HG02798 (cell line): ENCODE measurements around the gene LMTK2.
"Not testable (repeated sequence)": the region's sequence is repeated elsewhere in the genome, so short reads cannot be mapped to it uniquely, and the experiment has no call there.

ENCODE experiments used
- ATAC-seq: cut with Tn5 transposase; IDR thresholded peaks from one replicate; pipeline ENCODE4 v1.9.1; 2021; ENCODE audit warnings: mild to moderate bottlenecking; ENCODE audit not compliant: unreplicated experiment, poor library complexity

LMTK2 gene

DNA sequence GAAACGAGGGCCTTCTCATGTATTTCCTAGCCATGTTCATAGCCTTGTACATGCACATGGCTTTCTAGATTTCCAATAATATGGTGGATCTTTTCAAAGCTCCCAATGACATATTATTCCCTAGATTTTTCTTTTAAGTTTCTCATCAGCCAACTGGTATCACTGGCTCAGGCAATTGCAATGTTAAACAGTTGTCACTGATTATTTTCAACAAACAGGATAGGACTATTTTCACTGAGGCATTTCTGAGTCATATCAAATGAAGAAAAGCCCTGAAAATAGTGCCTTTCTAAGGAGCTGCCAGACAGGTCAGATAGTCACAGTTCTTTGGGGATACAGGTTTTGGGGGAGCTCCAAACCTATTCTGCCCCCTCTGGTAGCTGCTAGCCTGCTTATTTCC is 4.5 kb upstream of the LMTK2 start:
- ATAC-seq, result no peak

DNA sequence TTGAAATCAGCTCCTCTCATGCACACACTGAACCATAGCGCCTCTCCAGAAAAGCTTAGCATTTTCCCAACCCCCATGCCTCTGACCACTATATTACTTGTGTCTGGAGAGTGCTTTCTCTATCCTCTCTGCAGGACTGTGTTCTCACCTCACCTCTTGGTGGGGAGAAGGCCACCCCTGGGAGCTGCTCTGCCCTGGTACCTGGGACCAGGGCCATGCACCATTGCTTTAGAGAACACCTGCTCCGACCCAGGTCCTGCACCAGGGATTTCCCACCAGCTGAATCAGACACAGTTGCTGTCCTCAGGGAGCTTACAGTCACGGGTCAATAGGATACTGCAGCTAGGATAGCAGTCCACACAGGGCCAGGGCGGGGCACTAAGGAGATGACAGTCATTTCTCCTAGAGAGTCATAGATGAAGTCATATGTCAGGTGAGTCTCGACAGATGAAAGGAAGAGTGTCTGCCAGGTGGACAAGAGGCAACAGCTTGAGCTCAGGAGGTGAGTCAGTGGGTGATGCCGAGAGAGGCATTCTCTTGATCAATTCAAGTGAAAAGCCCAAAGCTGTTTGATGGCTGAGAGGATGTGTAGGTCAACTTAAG is 619 bp upstream of the LMTK2 start:
- no peak for ATAC-seq

DNA sequence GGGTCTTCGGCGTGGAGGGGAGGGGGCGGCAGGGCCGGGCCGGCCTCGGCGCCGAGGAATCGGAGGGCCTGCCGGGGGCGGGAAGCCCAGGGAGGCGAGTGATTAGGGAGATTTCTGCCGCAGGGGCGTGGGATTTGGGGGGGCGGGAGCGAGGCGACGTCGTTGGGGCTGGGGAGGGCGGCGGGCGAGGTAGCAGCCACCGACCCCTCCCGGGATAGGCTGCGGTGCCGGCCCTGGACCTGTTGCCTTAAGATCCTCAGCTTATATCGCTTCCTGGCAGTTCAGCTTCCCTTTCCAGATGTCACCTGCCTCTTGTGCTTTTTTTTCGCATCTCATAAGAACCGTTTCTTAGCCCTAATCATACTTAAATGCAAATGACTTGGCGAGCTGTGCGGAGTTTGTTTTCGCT is 655 bp downstream of the LMTK2 start:
- peak; percentile 1 for ATAC-seq

DNA sequence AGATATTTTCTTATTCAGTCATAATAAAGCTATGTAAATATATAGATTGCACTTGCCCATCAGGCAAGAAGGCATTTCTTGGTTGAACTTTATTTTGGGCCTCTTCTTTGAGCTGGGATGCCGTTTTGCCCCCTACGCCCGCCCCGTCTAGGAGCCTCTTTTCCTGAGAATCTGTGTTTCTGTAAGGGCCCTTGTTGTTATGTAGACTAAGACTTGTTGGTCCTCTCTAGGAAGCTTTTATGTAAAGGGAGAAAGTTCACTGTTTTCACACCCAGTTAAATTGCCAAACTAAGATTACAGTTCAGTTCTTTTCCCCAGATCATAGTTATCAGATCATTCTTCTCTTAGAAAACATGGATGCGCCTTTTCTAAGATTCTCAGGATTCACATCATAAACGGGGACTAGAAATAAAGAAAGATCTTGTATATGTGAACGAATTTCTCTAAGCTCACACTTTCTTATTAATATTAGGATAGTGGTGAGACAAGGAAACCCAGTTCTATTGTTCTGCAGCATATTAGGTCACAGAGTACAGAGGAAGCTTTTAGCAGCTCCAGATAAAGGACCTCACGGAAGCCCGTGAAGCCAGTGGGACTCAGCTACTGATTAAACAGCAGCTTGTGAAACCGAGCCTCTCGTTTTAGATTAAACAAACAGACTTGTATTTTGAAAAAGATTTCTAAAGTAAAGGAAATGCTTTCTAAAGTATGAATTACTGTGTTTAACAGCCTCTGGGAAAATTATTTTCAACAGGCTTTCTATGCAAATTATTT is 3.8 kb downstream of the LMTK2 start:
- ATAC-seq, result no peak

DNA sequence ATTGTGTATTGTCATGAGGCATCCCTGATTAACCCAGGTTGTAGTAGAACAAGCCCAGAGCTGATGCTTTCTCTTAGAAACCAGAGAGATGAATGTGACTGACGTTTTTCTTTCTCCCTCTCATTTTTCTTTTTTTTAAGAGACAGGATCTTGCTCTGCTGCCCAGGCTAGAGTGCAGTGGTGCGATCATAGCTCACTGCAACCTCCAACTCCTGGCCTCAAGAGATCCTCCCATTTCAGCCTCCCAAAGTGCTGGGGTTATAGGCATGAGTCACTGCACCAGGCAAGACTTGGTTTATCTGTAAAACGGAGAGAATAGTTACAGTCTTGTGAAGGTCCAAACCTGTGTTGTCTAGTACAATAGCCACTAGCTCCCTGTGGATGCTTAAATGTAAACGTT is 5.4 kb downstream of the LMTK2 start:
- ATAC-seq, result no peak

DNA sequence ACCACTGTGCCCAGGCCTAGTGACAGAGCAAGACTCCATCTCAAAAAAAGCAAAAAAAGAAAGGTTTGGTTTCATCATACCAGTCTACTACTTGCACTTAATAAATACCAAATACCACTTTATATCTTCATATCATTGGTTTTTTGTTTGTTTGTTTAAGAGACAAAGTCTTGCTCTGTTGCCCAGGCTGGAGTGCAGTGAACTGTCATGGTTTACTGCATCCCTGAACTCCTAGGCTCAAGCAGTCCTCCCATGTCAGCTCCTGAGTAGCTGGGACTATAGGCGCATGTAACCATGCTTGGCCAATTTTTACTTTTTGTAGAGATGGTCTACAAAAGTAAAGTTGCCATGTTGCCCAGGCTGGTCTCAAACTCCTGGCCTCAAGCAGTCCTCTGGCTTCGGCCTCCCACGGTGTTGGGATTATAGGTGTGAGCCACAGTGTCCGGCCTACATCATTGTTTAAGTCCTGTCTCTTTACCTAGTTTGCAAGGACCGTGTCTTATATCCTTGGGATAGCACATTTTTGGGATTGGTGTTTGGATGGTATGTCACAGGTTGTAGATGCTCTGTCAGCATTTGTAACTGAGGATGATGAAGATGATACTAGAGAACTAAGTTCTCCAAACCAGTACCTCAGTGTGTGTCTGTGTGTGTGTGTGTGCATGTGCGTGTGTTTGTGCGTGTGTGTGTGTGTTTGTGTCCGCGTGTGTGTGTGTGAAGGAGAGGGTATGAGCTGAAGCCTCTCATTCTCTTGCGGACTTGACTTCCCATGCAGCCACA is 9.3 kb downstream of the LMTK2 start:
- no peak for ATAC-seq

DNA sequence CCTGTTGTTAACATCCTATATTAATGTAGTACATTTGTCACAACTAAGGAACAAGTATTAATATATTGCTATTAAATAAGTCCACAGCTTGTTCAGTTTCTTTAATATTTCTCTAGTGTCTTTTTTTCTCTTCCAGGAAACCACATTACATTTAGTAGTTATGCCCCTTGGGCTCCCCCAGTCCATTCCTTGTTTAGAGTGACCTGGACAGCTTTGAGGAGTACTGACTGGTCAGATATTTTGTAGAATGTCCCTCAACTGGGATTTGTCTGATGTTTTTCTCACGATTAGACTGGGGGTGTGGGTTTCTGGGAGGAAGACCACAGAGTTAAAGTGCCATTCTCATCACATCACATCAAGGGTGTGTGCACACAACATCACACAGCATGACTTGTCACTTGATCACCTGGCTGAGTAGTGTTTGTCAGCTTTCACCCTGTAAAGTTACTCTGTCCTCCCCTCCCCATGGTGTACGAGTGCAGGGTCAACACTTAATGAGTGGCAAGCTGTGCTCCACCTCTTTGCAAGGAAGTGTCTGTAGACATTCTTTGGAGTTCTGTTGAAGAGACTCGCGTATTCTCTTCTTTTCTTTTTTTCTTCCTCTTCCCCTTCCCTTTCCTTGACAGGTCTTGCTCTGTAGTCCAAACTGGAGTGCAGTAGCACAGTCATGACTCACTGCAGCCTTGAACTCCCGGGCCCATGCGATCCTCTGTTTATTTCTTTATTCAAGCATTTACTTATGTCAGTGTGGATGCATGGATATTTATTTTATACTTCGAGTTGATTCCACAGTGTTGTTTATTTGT is 10.2 kb downstream of the LMTK2 start:
- ATAC-seq, result no peak

DNA sequence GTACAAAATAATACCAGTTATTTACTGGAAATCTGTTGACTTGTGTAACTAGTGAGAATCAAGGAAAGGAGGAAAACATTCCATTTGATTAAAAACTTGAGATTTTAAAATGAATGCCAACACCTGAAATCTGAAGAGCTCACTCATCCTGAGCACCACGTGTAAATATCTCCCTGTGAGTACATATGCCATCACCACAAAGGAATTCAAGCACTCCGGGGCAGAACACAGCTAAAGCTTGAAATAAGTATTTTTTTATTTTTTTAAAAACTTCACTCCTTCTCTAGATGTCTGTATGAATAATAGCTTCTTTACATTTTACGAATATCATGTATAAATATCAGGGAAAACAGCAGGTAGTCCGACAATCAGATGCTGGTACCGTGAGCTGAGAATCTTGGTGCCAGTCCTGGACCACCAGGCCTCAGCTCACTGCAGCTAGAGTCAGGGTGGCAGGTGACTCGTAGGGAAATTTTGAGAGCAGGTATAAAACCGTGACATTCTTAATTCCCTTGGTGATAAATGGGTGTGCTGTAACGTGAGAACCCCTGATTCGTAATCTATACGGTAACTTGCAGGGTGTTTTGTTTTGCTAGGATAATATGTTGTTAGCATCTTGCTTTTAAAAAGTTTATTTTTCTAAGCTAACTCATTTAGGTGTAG is 12.7 kb downstream of the LMTK2 start:
- no peak for ATAC-seq

DNA sequence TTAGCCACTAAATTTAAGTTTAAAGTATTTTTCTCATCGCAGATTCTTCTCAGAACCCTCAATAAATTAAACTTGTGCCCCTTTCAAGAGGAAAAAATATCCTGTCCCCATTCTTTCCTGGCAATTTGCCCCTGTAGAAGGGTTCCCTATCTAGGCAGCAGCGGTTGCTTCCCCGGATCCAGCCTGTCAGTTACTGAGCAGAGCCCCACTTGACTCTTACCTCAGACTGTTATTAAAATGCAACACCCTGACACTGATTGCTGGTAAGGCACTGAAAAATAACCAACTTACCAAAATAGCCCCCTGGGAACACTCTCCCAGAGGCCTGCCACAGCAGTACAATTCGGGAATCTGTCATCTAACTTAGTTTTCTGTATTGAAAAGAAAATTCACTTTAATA is 13.9 kb downstream of the LMTK2 start:
- ATAC-seq, result no peak

DNA sequence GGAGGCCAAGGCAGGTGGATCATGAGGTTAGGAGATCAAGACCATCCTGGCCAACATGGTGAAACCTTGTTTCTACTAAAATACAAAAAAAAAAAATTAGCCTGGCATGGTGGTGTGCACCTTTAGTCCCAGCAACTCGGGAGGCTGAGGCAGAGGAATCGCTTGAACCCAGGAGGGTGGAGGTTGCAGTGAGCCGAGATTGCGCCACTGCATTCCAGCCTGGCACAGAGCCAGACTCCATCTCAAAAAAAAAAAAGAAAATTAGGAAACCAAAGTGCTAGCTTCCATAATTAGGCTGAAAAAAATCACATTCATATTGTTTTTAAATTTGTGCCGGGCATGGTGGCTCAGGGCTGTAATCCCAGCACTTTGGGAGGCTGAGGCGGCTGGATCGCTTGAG is 14.7 kb downstream of the LMTK2 start:
- ATAC-seq, result not testable (repeated sequence)

DNA sequence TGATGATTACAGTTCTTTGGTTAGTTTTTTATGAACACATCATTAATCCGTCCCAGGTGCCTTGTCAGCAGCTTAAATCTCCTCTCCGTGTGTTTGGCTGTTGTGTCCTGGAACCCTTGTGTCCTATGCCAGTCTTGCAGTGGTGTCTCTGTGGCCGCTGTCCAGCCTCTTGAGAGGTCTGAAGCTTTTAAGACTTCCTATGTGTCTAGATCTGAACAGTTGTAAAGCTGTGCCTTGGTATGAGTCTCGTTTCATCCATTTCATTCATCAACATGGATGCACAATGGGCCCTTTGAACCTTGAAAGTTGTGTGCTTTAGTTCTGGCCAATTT is 16.7 kb downstream of the LMTK2 start:
- ATAC-seq, result no peak

DNA sequence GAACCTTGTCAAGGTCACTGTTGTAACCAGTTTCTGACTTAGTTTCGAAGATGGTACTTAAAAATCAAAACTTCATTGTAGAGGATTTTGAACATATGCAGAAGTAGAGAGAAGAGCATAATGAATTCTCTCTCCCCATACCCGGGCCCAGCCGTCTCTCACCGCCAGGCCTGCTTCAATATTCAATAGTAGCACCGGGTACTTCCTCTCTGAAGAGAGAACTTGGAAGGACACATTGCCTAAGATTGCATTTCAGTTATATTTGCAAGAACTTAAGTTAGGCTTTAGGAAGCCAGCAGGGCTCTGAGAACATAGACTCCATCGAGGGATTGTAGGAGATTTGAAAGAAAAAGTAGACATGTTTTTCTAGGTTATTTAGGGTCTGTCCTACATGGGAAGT is 19.1 kb downstream of the LMTK2 start:
- no peak for ATAC-seq

DNA sequence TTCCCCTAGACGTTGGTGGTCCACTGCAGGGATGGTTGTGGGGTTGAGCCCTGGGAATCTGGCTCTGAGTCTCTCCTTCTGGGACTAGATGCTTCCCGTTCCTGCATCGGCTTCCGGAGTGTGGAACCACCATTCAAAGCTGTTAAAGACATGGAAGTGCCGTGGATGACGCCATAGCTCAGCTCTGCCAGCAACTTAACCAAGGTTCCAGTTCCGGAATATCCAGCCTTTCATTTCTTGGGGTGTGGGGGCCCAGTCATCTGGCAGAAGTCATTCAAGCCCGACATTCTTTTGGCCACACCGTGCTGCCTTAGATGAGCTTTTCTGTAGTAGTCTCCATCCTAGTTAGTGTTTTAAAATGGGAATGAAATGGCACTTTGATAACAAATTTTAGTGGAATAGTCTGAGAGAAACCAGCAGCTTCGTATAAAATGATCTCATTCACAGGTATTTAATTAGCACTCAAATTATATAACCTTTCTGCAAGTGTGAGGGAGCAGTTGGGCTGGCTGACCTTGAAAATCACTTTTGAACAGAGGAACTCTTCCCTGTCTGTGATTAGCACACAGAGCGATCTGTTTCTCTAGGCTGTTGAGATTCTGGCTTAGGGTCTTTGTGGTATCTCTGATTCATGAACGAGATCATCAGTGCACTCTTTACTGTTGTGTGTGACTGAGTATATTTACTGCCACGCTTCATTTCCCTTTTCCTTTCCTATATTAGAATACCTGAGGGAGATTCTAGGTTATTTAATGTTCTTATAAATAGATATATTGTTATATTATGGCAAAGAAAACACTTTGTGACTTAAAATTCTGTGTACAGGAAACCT is 19.9 kb downstream of the LMTK2 start:
- ATAC-seq, result no peak

DNA sequence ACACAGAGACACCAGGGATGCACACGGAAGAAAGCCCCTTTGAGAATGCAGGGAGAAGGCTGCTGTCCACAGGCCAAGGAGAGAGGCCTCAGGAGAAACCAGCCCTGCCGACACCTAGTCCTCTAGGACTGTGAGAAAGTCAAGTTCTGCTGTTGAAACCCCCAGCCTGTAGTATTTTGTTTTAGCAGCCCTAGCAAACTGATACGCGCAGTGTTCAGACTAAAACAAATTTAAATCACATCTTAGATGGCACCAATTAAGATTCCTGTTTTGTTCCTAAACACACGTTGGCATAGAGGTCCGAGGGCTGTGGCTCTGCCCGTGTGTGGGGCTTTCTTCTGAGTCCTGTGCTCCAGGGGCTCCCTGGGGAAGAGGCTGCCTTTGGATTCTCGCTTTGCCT is 21.7 kb downstream of the LMTK2 start:
- ATAC-seq, result no peak

DNA sequence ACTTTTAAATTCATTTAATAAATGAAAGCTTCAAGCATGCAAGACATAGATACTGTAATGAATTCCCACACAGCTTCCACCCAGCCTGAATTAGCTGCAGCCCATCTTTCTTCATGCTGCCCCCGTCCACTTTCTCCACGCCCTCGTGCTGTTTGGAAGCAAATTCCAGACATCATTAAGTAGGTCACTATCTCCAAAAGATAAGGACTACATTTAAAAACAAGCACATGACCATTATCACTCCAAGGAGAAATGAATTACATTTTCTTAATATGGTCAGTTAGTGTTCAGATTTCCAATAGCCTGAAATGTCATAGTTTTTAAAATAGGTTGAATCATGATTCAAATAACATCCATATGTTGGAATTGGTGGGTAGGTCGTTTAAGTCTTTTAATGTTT is 24.3 kb downstream of the LMTK2 start:
- ATAC-seq, result no peak

DNA sequence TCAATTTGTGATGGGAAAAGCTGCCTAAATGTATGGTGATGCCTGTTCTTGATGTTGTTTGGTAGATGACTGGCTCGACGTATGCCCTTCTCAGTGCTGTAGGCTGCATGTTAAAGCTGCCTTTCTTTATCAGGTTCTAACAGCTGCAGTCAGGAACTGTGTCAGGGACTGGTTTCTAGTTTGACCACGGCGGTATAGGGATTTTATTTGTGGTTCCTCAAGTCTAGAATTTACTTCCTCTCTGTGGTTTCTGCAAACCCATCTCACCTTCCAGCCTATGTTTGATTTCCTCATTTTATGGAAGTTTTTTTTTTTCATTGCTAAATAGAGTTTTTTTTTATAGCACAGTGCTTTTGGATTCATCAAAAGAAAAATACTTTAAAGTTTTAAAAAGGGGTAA is 26.5 kb downstream of the LMTK2 start:
- ATAC-seq, result peak; percentile 81

DNA sequence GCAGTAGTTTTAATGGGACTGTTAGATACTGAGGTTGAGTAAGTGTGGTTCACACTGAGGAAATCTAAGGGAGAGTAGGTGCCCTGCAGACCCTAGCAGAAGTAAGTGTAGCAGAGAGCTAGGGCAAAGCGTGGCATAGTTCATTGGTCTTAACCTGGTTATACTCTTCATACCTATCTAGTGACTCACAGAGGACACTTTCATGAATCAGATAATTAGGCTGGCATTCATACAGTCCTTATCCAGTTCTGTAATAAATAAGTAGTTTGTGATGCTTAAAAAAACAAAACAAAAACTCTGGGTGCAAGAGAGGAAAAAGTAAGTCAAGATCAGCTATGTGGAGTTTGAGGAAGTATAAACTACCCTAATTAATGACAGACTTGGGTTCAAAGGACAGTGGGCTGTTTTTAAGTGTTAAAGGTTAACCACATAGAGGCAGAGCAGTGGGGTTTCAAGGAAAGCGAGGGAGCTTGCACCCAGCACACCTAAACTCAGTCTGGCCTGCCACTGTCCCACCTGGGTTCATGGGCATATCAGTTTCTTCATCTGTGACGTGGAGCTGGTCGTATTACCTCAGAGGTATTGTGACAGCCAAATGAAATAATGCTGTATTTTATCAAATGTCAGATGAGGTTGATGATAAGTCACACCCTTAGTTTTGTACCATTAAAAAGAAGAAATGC is 27.1 kb downstream of the LMTK2 start:
- peak; percentile 18 for ATAC-seq

DNA sequence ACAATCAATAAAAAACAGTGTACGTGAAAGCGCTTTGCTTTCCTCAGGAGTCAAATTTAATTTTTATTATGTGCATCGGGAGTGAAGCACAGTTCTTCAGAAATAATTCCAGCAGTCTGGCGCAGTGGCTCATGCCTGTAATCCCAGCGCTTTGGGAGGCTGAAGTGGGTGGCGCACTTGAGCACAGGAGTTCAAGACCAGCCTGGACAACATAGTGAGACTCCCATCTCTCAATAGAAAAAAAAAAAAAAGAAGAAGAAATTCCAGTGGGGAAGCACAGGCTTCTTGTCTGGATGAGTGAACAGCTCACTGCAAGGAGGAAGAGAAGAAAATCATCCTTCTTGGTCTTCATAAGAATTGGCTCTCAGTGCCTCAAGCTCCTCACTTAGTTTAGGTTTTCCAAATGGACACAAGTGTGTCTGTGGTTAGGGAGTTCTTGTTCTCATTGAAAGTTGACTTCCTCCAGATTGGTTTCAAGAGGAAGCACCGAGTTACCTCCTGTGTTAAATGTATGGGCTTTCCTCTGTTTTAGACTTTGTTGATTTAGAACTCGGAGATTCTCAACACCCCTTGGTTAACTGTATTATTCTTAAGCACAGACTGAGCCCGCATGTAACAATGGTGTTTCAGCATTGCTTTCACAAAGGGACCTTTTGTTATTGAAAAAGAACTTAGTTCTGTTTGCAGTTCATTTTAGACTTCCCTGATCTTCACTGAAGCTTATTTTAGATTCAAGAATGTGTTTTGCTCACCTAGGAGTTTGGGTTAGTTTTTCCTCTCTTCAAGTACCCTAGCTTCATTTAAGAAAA is 28.0 kb downstream of the LMTK2 start:
- no peak for ATAC-seq
